HG02798 (cell line): ENCODE data around the gene SAE1.

Experiments used
- ATAC-seq: cut with Tn5 transposase; IDR thresholded peaks from one replicate; pipeline ENCODE4 v1.9.1; 2021; ENCODE audit warnings: mild to moderate bottlenecking; ENCODE audit not compliant: unreplicated experiment, poor library complexity

Gene SAE1

DNA sequence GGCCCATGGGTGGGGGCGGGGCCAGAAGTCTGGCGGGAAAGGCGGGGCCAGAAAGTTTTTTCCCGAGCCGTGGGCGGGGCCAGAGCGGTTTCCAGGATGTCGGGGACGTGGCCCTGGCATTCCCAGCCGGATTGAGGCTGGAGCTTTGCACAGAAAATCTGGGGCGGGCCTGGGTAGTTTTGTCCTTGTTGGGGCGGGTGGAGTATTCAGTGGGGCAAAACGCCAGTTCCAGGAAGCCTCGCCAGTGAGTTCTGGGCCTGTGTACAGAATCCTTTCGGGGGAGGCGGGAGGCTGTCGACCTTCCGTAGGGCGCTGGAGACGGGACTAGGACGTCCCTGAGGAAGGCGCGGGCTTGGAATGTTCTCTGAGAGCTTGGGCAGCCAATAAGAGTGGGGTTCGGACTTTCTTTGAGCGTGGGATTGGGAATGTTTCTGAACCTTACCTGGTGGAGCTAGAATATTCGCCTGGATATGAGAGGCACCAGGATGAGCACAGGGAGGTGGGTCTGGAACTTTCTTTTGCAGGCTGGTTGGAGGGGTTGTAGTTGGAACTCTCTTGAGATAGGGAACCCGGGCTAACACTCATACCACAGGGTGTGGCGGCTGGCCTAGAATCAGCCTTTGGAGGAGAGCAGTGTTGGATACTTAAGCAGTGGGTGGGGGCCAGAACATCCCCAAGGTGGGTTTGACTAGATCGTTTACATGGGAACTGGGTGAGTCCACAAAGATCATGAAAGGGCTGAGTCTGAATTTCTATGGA lies 127.0 kb downstream of the SAE1 start:
- ATAC-seq = no peak

DNA sequence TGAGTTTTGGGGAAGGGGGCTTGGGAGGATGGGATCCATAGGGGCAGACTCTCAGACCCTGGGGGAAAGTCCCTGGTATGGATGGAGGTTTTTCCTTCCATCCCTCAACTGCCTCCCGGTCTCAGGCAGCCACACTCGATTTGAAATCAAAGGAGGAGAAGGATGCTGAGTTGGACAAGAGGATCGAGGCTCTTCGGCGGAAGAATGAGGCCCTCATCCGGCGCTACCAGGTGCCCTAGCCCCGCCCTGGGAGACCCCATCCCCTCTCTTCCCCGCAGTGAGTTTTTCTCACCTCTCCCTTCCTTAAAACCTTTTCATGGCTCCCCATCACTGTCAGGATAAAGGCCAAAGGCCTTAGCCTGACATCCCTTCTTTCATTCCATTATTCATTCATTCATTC lies 127.8 kb downstream of the SAE1 start:
- ATAC-seq = no peak

- ATAC-seq = no peak
Observed at GRCh38 chr19:47258895-47259555, 128.4 kb downstream of the SAE1 start.
